Left ventricle myocardium superior (tissue), 1 donor: ENCODE measurements around the gene AADACL3. TPM values are rescaled to one million over a fixed set of nuclear protein-coding genes. Genes with fewer than 3 reads are reported as not detected.

ENCODE experiments used
- ATAC-seq: fragments of 200-7000 bp; cut with Tn5 transposase; one replicate; pipeline ENCODE4 v1.9.1; 2020; ENCODE audit warnings: mild to moderate bottlenecking, moderate library complexity
- DNase-seq: peaks from one replicate; pipeline ENCODE4 v3.0.0-alpha.2; 2020
- intact Hi-C: fragments of 100-400 bp; cut with micrococcal nuclease; formaldehyde crosslinking; loops from one replicate; pipeline ENCODE4 v1.11.0; 2022
- total RNA-seq: library from RNA; stranded (reverse); fragmentation: NEBNext Ultra II Directional; extraction: Animal tissue kit (Norgen Biotek cat#: 25700); gene quantifications from one replicate; pipeline ENCODE4 v1.2.1, GENCODE V29; 2021
- donor health status: DM: no; HTN: yes; CAD: no; lungs with severe emphysema.

Gene AADACL3
- total RNA-seq, 1 donor from 2014 or later: not detected

DNA sequence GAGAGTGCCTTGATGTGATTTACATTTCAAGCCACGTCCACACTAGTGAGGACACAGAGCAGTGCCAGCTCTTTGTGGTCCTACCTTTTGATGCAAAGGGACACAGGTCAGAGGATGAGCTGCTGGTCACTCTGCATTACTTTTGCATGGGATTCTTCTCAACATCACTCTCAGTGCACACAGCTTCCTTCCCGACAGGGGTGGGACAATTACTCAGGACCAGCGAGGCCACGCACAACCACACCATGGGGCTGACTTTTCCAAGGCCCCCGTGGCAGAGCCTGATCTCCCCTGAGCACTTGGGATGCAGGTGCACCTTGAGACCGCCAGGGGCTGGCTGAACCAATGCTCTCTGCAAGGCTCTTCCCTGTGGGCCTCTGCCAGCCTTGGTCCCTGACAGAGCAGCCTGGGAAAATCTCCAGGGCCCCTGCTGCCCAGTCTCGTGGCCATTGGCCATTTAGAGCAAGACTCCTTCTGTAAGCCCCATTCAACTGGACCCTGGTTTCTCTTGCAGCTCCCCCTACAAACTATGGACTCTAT lies 44.4 kb downstream of the AADACL3 start:
- intact Hi-C loops: no loop called here
- ATAC-seq: no peak
- DNase-seq: no peak

- DNase-seq (no peak), ATAC-seq (no peak)
- intact Hi-C loops: no loop called here
These were observed 45.9 kb downstream of the AADACL3 start for GRCh38 chr1:12761781-12762180.

DNA sequence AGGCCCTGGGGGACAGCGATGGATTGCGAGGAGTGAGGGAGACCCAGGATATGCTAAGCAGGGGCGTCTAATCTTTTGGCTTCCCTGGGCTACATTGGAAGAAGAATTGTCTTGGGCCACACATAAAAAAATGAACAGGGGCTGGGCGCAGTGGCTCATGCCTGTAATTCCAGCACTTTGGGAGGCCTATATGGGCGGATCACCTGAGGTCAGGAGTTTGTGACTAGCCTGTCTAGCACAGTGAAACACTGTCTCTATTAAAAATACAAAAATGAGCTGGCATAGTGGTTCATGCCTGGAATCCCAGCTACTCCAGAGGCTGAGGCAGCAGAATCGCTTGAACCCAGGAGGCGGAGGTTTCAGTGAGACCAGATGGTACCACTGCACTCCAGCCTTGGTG lies 46.9 kb downstream of the AADACL3 start:
- no peak for ATAC-seq

DNA sequence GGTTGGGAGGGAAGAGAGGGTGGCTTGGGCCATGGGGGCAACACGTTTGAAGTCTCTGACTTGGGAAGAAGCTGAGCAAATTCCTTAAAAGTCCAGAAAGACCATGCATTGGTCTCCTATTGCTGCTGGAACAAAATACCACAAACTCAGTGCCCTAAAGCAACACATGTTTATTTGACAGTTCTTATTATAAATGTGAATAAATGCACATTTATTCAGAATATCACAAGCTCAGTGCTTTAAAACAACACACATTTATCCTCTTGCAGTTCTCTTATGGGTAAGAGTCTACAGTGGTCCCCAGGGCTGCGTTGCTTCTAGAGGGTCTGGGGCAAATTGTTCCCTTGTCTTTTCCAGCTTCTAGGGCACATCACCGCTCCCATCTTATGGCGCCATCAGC lies 47.6 kb downstream of the AADACL3 start:
- intact Hi-C loops: no loop called here
- DNase-seq (no peak), ATAC-seq (no peak)

More for the DNA sequence above, 46.9 kb downstream of the AADACL3 start:
- intact Hi-C loops: no loop called here
- DNase-seq: no peak

- DNase-seq (no peak), ATAC-seq (no peak)
- intact Hi-C loops: no loop called here
These were observed 48.1 kb downstream of the AADACL3 start for GRCh38 chr1:12764016-12764415.

- intact Hi-C loops: no loop called here
- ATAC-seq (no peak), DNase-seq (no peak)
These were observed 53.1 kb downstream of the AADACL3 start for GRCh38 chr1:12769031-12769430.

DNA sequence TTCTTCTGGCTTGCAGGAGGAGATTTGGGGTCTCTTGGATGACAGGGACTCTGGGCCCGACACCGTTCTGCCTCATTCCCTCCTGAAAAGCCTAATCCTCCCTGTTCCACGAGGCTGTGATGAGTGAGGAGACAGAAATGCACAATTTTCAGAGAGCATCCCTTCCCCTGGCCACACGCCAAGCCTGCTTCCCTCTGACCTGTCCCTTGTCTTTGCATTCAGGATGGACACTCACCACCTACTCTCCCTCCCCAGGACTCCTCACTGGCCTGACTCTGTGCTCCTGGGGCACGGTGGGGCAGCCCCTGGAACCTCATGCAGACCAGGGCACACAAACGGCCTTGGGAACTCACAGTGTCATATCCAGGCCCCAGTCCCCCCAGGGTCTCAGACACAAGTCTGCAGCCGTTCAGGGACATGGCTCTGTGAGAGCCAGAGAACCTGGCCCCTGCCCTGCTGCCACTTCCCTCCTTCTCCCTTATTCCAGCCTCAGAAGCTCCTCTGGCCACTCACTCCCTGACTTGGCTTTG lies 54.1 kb downstream of the AADACL3 start:
- DNase-seq (no peak), ATAC-seq (no peak)
- intact Hi-C loops: no loop called here

GRCh38 chr1:12770620-12771019 lies 54.7 kb downstream of the AADACL3 start:
- intact Hi-C loops: no loop called here
- ATAC-seq: no peak
- no peak for DNase-seq

GRCh38 chr1:12771186-12771585 lies 55.3 kb downstream of the AADACL3 start:
- ATAC-seq (no peak), DNase-seq (no peak)
- intact Hi-C loops: no loop called here

GRCh38 chr1:12772520-12772919 lies 56.6 kb downstream of the AADACL3 start:
- intact Hi-C loops: no loop called here
- ATAC-seq: no peak

GRCh38 chr1:12773438-12773837 lies 57.5 kb downstream of the AADACL3 start, which contains the start of gene PRAMEF12:
Gene PRAMEF12, plus strand, starts transcription at chr1:12773738. Its CDS starts 1,130 bp downstream, at chr1:12774868.
- DNase-seq (no peak), ATAC-seq (no peak)
- intact Hi-C loops: no loop called here

More at GRCh38 chr1:12772520-12772919, 56.6 kb downstream of the AADACL3 start:
- no peak for DNase-seq

DNA sequence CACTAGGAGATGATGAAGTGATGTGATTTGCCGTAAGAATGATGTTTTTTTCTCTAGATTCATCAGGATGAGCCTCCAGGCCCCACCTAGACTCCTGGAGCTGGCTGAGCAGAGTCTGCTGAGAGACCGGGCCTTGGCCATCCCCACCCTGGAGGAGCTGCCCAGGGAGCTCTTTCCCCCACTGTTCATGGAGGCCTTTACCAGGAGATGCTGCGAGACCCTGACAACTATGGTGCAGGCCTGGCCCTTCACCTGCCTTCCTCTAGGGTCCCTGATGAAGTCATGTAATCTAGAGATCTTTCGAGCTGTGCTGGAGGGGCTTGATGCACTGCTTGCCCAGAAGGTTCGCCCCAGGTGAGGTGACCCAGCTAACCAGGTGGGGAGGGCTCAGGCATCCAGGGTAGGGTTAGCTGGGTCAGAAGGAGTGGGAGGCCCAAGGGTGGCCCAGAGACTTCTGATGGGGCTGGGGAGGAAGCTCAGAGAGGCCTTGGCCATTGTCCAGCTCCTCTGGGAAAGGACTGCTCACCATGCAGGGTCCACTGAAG lies 59.0 kb downstream of the AADACL3 start:
- no peak for ATAC-seq
- intact Hi-C loops: no loop called here
- DNase-seq: no peak

DNA sequence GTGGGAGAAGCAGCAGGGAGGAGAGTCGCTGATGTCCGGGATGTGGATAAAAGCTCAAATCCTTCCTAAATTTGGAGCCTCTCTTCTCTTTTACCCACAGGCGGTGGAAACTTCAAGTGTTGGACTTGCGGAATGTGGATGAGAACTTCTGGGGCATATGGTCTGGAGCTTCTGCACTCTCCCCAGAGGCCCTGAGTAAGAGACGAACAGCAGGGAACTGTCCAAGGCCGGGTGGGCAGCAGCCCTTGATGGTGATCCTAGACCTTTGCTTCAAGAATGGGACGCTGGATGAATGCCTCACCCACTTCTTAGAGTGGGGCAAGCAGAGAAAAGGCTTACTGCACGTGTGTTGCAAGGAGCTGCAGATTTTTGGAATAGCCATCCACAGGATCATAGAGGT lies 59.5 kb downstream of the AADACL3 start:
- intact Hi-C loops: no loop called here
- ATAC-seq: no peak
- no peak for DNase-seq

GRCh38 chr1:12776801-12777557 lies 61.1 kb downstream of the AADACL3 start:
- DNase-seq (no peak), ATAC-seq (no peak)
- intact Hi-C loops: no loop called here

Other genes with a start within 250 kb of the AADACL3 start
- gene DHRS3, start 97.9 kb upstream of the AADACL3 start, total RNA-seq: 79.6 TPM
- gene AADACL4, start 72.0 kb upstream of the AADACL3 start, total RNA-seq: not detected
- gene CFAP107, start 30.1 kb downstream of the AADACL3 start, total RNA-seq: not detected
- gene PRAMEF12, start 57.6 kb downstream of the AADACL3 start, total RNA-seq: not detected
- gene PRAMEF1, start 75.3 kb downstream of the AADACL3 start, total RNA-seq: not detected
- gene PRAMEF11, start 115.3 kb downstream of the AADACL3 start, total RNA-seq: not detected
- gene HNRNPCL1, start 132.6 kb downstream of the AADACL3 start, total RNA-seq: not detected
- gene PRAMEF2, start 141.0 kb downstream of the AADACL3 start, total RNA-seq: not detected
- not detected for gene PRAMEF4, start 170.1 kb downstream of the AADACL3 start, total RNA-seq
- not detected for gene PRAMEF10, start 182.2 kb downstream of the AADACL3 start, total RNA-seq
- gene PRAMEF7, start 200.5 kb downstream of the AADACL3 start, total RNA-seq: not detected
- gene PRAMEF6, start 231.5 kb downstream of the AADACL3 start, total RNA-seq: not detected